Activated CD4-positive, alpha-beta T cell treated with anti-CD3 and anti-CD28 coated beads, Interleukin-2, Interleukin-4, amounts not matched to agents 100 ng/mL and 50 ng/mL, durations not matched to agents 16 hours and 8 hours (primary cell): ENCODE data around the gene NR6A1.
"Not testable (repeated sequence)": the region's sequence is repeated elsewhere in the genome, so short reads cannot be mapped to it uniquely, and the experiment has no call there.

Experiments used
- DNase-seq: peaks from one replicate; pipeline ENCODE4 v3.0.0-alpha.2; 2020; ENCODE audit warnings: low spot score

The NR6A1 gene

DNA sequence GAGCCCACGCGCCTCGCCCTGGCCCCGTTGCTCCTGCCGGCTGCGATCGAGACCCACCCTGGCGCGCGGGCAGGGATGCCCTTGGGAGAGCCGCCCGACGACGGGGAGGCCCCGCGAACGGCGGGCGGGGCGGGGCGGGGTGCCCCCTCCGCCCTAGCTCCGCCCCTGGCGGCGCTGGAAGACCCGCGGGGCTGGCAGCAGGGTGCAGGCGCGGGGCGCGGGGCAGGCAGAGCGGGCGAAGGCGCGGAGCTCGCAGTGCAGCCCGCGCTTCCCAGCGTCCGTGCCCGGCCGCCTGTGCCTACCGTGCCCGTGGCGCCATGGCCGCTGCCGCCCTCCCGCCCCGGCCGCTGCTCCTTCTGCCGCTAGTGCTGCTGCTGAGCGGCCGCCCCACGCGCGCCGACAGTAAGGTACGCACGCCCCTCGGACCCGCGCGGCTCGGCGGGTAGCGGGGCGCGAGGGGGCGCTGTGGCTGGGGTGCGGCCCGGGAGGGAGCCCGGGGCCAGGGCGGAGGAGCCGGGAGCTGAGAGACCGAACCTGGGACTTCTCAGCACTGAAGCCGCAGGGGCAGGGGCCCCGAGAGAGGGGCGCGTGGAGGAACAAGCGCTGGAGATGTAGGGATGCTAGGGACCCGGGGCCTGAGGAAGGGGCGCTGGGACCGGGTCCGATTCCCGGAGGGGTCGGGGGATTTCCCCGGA is 6.0 kb upstream of the NR6A1 start, which contains the start of gene OLFML2A:
TSS of gene OLFML2A (plus strand) at position 180 of the 695 bp plus-strand sequence. CDS start at position 318, 138 bp downstream.
- no peak for DNase-seq

DNA sequence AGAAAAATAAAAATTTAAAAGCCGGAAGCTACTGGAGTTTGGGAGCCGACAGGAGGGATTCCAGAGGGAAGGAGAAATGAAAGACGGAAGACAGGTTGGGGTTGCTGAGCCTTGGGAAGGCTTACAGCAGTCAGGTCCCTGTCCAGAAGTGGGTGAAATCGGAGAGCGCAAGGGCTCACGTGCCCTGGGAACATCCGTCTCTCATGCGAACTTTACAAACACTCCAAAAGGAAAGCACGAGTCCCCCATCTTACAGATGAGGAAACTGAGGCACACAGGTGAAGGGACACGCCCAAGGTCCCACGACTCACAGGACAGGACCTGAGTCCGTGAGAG is 5.5 kb upstream of the NR6A1 start:
- DNase-seq: no peak

GRCh38 chr9:124774129-124774978 is 3.2 kb upstream of the NR6A1 start:
- peak; percentile 82 for DNase-seq

GRCh38 chr9:124773473-124774128 is 2.5 kb upstream of the NR6A1 start:
- peak; percentile 22 for DNase-seq

DNA sequence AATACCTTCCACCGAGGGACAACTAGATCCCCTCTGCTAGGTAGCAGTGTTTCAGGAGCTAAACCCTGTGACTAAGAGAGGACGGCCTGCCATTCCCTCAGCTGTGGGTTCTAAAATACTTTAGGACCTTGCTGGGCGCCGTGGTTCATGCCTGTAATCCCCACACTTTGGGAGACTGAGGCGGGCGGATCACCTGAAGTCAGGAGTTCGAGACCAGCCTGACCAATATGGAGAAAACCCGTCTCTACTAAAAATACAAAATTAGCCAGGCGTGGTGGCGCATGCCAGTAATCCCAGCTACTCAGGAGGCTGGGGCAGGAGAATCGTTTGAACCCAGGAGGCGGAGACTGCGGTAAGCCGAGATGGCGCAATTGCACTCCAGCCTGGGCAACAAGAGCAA is 1.8 kb upstream of the NR6A1 start:
- DNase-seq: not testable (repeated sequence)

GRCh38 chr9:124771867-124772679 is 962 bp upstream of the NR6A1 start:
- no peak for DNase-seq

DNA sequence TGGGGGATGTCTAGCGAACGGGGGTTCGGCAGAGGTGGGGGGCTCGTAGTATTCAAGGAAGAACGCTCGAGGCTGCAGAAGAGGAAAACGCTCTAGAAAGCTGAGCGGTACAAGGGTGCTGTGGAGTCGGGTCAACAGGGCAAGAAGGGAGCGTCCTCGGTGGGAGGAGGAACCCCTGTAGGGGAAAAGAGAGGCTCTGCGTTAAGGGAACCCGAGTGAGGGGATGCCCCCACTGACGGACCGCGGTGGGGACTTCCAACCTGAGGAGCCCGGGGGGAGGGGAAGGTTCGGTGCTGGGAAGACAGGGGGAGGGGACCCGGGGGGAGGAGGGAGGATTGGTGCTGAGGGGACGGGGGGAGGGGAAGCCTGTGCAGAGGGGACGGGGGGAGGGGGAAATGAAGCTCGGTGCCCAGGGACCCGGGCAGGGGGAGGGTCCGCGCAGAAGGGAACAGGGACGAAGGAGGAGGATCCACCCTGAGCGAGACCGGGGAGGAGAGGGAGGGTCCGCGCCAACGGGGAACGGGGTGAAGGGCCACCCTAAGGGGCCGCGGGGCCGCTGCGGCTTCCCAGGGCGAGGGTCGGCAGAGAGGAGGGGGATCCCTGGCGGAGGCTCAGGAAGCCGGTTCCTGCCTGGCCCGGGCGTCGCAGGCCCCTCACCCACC is 621 bp downstream of the NR6A1 start:
- DNase-seq: no peak

DNA sequence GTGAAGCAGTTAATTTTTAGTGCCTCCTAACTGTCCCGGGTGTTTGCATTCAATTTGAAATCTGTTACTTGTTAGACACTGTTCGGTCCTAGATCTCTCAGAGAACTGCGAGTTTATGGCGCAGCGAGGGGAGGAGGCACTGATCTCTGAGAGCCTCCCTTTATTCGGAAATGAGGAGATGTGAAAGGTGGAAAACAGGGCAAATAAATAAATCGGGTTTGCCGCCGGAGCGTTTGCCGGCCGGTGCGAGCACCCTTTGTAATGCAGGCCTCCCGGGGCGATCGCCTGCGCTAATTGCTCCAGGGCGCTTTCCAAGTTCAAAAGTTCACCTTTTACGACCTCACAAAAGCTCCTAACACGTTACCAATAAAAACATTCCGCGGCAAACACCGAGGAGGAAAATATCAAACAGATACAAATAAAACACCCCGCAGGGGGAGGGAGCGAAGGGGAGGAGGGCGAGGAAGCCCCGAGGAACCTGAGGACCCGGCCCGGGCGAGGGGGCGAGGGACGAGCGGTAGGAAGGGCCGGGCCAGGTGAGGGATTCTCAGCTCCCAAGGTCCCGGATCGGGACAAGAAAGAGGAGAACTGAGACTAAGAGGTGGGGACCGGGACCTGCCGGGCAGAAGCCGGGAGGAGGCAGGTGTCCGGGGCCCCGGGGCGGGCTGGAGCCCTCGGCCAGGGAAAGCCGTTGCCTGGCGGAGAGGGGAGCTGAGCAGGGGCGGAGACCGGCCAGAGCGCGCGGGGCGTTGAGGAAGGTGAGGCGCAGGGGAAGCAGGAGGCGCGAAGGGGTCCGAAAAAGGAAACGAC is 1.4 kb downstream of the NR6A1 start:
- no peak for DNase-seq

DNA sequence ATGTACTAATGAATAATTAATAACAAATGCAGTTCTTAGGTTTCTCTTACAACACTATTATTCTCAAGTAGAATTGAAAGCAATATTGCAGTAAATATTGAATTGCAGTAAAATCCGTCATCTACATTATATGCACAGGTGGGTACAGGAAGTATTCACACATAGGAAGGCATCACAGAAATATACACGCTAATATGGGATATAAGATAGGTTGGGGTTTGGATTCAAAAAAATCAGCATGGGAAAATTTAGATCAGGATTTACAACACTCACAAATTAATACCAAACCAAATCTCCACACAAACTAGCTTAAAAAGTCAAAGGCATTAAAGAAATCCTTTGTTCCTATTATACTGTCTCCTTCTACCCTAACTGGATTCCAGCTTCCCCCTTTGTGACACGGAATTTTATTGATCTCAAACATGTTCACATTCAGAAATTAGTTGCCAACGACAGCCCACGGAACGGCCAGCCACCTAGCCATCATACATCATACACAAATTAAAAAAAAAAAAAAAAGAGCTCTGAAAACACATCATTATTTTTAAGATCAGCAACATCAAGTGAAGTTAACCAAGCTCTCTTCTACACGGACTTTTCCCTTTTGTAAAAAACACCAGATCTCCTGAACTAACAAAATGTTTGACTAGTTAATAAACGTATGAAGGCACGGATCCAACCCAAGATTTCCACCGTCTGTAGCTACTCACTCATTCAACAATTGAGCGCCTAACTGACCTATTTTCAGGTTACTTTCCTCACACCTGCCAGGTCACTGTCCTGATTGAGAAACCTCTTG is 2.2 kb downstream of the NR6A1 start:
- no peak for DNase-seq

DNA sequence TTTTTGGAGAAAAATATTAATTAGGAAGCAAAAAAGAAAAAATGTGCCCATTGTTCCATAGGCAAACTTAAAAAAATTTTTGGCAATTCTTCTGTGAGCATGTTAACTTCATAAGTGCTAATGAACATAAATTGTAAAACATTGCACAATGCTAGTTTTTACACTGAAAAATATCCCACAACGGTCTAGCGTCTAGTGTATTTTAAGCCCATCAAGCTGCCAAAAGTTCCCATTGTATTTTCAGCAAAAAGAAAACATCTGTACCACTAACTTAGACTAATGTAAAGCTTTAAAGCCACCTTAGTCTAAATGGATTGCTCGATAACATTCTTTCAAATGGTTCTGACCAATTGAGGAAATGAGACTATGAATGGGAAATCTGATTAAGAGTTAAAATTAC is 2.8 kb downstream of the NR6A1 start:
- no peak for DNase-seq

DNA sequence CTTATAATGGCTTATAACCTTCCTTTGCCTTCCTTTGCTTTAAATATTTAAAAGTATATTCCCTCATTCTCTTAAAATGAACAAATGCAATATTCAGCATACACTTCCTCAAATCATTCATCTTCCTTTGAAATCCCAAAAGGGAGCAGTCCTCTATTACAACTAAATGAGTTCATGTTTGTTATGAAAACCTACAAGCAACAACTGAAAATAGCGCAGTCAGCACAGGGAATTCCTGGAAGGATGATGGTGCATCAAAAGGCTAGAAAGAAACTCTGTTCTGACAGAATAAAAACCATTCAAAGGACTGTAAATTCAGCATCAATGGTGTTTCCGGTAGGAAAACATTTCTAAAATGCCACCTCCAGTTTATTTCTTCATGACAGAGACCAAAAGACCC is 3.3 kb downstream of the NR6A1 start:
- DNase-seq: no peak

GRCh38 chr9:124766815-124767554 is 4.1 kb downstream of the NR6A1 start:
- no peak for DNase-seq

GRCh38 chr9:124766326-124766725 is 4.8 kb downstream of the NR6A1 start:
- DNase-seq: no peak

GRCh38 chr9:124765439-124765835 is 5.7 kb downstream of the NR6A1 start:
- DNase-seq: no peak

DNA sequence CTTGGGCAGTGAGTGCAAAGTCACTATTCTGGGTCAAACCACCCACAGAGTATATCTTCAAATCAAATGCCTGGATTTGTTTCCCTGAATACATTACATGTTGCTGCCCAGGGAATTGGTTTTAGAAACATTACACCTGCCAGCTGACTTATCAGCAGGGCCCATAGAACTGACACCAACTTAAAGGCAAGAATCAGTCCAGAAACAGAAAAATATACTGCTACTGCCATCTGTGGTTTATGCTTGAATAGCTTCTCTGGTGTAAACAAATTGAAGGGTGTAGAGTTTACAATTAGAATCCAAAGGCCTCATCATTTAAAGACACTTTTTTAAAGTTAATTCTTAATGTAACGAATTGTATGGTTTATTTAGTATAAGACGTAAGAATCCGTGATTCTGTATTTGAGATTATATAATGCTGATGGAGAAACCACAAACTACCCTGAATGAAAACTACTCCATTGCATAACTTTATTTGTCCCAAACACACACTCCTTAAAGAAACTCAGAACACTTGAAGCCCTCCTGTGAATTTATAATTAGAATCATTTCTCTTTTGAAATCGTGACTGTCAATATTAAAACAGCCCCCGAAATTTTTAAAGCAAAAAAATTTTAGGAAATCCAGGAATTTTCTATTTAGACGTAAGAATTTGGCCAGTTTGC is 6.2 kb downstream of the NR6A1 start:
- no peak for DNase-seq

- DNase-seq: no peak
Observed at GRCh38 chr9:124762633-124763032, 8.5 kb downstream of the NR6A1 start.

- no peak for DNase-seq
Observed at GRCh38 chr9:124761710-124762109, 9.4 kb downstream of the NR6A1 start.

- no peak for DNase-seq
Observed at GRCh38 chr9:124761196-124761595, 9.9 kb downstream of the NR6A1 start.

DNA sequence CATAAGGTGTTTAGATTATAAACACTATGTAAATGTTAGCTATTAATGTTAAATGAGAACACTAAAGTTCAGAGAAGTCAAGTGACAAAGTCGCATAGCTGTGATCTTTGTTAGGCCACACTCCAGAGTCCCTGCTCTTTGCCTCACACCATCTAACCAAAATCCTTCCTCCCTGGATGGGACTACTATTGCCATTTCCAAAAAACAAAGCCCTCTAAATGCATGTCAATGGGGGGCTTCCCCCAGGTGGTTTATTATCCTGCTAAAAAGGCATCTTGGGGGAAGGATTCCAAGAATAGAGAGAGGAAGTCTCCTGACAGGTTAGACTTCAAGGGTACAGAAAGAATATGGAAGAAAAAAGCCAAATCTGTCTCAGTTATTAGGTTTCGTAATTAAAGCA is 10.4 kb downstream of the NR6A1 start:
- no peak for DNase-seq
